Astrocyte of the cerebellum (primary cell): ENCODE results near the gene ABCB8.

Source experiments
- DNase-seq: peaks from one replicate; pipeline ENCODE4 v3.0.0-alpha.2; 2011; ENCODE audit warnings: low read depth
- H3K4me3 ChIP-seq: 2 replicates; pipeline ENCODE4 v1.5.1; 2011; ENCODE audit warnings: mild to moderate bottlenecking, low read depth, low read length, moderate library complexity
- in situ Hi-C: cut with HindIII; loops from 2 replicates; pipeline ENCODE4 v1.10.0; 2017; ENCODE audit warnings: low sequenced_read_pairs
- TF ChIP-seq, protein P1 (sequence below): IDR thresholded peaks from 2 replicates; pipeline ENCODE4 v1.5.1; 2012; ENCODE audit warnings: low read length, low read depth, moderate library complexity, mild to moderate bottlenecking; ENCODE audit errors: missing control alignments

ABCB8 gene

DNA sequence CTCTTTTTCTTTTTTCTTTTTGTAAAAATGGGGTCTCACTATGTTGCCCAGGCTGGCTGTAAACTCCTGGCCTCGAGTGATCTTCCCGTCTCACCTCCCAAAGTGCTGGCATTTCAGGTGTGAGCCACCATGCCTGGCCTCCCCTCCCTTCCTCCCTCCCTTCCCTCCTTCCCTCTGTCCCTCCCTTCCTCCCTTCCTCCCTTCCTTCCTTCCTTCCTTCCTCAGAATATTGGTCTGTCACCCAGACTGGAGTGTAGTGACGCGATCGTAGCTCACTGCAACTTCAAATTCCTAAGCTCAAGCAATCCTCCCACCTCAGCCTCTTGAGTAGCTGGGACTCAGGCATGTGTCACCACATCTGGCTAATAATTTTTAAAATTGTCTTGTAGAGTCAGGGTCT is 66.4 kb downstream of the ABCB8 start:
- TF ChIP-seq, protein P1, sequence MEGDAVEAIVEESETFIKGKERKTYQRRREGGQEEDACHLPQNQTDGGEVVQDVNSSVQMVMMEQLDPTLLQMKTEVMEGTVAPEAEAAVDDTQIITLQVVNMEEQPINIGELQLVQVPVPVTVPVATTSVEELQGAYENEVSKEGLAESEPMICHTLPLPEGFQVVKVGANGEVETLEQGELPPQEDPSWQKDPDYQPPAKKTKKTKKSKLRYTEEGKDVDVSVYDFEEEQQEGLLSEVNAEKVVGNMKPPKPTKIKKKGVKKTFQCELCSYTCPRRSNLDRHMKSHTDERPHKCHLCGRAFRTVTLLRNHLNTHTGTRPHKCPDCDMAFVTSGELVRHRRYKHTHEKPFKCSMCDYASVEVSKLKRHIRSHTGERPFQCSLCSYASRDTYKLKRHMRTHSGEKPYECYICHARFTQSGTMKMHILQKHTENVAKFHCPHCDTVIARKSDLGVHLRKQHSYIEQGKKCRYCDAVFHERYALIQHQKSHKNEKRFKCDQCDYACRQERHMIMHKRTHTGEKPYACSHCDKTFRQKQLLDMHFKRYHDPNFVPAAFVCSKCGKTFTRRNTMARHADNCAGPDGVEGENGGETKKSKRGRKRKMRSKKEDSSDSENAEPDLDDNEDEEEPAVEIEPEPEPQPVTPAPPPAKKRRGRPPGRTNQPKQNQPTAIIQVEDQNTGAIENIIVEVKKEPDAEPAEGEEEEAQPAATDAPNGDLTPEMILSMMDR, result no peak
- DNase-seq, result no peak
- in situ Hi-C loops, result no loop called here
- H3K4me3 ChIP-seq, result no peak overlapping the region

DNA sequence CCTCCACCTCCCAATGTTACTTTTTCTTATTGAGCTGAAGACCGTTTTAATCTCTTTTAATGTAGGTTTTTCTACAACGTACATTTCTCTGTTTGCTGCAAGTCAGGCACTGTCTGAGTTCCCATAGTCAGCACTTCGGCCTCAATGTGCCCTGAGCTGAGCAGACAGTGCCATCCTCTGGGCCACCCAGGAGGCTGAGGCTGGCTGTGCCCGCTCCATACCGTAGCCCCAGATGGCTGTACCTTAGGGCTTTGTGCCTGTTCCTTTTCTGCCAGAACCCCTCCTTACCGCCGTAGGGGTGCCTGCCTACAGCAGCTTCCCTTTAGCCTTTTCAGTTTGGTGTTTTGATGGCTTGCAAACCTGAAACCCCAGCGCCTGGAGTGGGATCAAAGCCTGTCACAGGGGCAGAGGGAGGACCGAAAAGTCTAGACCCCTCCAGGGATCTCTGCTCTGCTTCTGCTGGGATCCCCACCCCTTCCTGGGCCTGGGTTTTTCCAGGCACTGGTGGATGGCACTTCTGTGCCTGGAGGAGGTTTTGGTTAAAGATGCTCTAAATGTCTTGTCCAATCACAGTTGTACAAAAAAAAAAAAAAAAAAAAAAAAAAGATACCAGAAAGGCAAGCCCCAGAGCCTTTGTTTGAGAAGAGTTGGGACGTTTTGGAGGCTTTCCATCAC is 67.0 kb downstream of the ABCB8 start:
- TF ChIP-seq, protein P1, result no peak
- DNase-seq, result no peak
- in situ Hi-C loops, result no loop called here
- H3K4me3 ChIP-seq, result no peak overlapping the region

DNA sequence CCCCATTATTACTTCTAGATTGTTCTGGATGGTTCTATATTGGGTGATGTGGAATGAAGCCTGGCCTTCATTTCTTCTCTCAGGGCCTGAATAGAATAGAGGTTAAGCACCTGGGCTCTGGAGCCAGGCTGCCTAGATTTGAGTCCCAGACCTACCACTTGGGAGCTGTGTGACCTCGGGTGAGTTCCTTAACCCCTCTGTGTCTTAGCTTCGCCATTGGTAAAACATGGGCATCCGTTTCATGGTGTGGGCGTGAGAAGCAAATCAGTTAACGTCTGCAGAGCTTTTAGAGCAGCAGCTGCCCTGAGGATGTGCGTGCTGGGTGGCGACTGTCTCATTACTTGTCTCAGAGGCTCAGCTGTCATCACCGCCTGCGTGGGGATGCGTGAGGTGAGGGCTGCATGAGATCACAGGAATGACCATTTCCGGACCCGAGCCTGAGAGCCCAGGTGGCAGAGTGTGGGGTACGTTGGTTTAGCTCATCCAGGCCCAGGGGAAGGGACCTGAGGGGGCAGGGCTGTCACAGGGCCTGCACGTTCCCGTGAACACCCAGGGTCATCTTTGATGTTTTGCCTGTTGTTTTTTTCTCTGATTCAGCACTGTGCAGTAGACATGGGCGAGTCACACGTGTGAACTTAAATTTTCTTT is 67.7 kb downstream of the ABCB8 start:
- H3K4me3 ChIP-seq, result no peak overlapping the region
- TF ChIP-seq, protein P1, result no peak
- in situ Hi-C loops, result no loop called here
- DNase-seq, result no peak
